GM18511 (cell line): Measurements from ENCODE around the gene DBI.

Experiments
- ATAC-seq: cut with Tn5 transposase; IDR thresholded peaks from one replicate; pipeline ENCODE4 v1.9.1; 2021; ENCODE audit warnings: mild to moderate bottlenecking, moderate library complexity; ENCODE audit not compliant: unreplicated experiment

Gene DBI

DNA sequence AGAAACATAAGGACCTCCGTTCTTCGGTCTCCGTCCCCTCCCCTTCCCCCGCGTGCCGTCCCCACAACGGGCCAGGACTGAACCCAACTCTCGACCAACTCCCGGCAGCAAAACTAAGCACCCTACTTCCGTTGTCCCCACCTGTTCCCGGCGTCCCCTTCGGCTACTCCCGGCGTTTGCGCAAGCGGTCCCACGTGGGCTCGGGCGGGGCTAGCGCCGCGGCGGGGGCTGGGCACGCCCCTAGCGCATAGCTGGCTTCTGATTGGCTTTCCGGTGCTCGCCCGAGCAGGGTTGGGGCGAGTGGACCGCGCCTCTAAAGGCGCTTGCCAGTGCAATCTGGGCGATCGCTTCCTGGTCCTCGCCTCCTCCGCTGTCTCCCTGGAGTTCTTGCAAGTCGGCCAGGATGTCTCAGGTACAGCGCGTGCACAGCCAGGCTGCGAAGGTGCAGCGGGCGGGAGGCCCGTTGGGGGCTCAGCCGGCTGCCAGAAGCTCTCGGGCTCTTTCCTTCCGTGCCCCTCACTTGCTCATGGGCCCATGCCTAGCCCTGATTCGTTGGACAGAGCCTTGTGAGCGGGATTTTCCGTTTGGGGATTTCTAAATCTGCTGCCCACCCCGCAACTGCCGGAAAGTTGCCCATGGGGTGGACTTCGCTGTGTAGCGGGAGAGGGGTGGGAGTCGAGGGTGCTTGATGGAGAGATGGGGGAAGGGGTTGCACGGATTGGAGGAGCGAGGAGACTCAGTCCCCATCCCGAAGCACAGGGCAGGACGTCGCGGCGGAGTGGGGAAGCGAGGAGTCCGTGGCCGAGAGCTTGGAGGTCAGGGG lies at the start of gene DBI, which contains the start of gene C2orf76:
DBI (plus strand) TSS at position 329 of the 823 bp plus-strand sequence; CDS start at position 404, 75 bp downstream.
C2orf76 (minus strand) TSS at position 186 of the 823 bp plus-strand sequence. CDS start 26,875 bp downstream, outside the sequence.
- peak; percentile 94 for ATAC-seq

- no peak for ATAC-seq
Measured at GRCh38 chr2:119317554-119317953, 49.2 kb upstream of the DBI start.

DNA sequence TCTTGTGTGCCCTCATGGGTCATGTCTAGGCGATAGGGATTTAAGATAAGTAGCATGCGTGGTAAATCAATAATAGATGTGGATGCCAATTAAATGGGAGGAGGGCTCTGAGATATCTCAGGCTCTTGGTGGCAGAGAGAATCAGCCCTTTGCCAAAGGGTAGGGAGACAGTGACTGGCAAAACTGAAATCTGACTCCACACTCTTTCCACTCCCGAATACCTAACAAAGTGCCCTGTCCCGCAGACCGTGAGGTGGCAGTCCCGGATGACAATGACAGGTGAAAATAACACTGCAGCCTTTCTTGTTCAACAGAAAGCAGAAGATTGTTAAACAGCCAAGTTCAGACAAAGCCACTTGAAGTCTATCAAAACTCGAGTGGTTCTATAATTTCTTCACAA lies 47.2 kb upstream of the DBI start:
- ATAC-seq: no peak

DNA sequence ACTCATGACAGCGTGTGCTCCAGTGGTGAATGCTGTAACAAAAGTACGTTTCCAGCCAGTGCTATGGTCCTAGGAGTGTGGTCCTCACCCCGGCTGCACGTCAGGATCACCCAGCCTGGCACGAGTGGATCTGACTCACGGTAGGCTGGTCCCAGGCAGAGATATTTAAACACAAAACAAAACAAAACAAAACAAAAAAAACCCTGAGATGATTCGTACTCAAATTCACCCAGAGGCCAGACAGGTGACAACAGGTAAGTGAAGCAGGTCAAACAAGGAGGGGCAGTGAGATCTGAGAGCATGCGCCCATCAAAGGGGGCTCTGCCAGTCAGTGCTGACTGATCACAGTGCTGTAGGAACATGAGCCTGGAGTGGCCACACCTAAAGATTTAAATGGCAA lies 43.3 kb upstream of the DBI start:
- ATAC-seq: no peak

DNA sequence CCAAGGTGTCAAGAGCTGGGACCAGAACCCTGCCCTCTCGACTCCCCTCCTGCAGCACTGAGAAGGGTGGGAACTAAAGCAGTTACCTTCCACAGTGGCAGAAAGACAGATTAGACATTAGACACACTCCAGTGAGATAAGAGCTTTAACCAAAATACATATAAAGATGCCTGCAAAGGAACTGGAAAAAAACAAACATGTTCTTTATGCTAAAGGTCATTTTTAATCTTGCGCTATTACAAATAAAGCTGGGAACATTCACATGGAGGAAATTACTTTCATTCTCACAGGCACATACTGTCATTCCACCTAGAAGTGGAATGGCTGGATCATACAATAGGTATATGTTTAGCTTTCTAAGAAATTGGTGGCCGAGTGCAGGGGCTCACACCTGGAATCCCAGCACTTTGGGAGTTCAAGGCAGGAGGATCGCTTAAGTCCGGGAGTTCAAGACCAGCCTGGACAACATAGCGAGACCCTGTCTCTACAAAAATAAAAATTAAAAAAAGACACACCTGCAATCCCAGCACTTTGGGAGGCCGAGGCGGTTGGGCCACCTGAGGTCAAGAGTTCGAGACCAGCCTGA lies 42.0 kb upstream of the DBI start:
- no peak for ATAC-seq

DNA sequence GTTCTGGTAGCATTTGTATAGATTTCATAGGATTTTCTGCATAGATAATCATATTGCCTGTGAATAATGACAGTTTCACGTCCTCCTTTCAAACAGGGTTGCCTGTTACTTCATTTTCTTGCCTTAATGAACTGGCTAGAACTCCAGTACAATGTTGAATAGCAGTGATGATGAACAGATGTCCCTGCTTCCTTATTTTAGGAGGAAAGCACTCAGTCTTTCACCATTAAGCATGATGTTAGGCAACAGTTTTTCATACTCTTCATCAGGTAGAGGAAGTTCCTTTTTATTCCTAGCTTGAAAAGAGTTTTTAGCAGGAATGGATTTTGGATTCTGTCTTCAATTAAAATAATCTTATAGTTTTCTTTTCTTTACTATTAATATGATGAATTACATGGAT lies 39.8 kb upstream of the DBI start:
- ATAC-seq: no peak

DNA sequence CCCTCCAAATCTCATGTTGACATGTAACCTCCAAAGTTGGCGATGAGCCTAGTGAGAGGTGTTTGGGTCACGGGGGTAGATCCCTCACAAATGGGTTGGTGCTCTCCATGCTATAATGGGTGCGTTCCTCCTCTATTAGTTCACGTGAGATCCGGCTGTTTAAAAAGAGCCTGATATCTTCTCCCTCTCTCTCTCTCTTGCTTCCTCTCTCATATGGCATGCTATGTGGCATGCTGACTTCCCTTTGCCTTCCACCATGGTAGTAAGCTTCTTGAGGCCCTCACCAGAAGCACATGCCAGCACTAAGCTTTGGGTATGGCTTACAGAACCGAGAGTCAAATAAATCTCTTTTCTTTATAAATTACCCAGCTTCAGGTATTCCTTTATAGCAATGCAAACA lies 39.3 kb upstream of the DBI start:
- no peak for ATAC-seq

GRCh38 chr2:119332953-119333352 lies 33.8 kb upstream of the DBI start:
- no peak for ATAC-seq

DNA sequence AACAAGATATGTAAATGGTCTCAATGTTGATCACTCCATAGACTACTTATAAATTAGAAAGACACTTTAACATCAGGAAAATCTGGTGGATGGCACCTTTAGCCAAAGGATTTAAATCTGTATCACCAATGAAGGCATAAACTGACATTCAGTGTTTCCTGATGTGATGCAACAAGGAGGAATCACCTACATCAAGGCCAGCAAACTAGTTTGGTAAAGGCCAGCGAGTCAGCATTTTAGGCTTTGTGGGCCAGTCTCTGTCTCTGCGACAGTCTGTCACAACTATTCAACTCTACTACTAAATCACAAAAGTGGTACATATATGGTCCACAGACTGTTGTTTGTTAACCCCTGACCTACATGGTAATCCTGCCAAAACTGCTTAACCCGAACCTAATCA lies 33.4 kb upstream of the DBI start:
- no peak for ATAC-seq

GRCh38 chr2:119333833-119334232 lies 32.9 kb upstream of the DBI start:
- ATAC-seq: no peak

GRCh38 chr2:119337749-119338148 lies 29.0 kb upstream of the DBI start:
- no peak for ATAC-seq

GRCh38 chr2:119338272-119338671 lies 28.5 kb upstream of the DBI start:
- no peak for ATAC-seq

DNA sequence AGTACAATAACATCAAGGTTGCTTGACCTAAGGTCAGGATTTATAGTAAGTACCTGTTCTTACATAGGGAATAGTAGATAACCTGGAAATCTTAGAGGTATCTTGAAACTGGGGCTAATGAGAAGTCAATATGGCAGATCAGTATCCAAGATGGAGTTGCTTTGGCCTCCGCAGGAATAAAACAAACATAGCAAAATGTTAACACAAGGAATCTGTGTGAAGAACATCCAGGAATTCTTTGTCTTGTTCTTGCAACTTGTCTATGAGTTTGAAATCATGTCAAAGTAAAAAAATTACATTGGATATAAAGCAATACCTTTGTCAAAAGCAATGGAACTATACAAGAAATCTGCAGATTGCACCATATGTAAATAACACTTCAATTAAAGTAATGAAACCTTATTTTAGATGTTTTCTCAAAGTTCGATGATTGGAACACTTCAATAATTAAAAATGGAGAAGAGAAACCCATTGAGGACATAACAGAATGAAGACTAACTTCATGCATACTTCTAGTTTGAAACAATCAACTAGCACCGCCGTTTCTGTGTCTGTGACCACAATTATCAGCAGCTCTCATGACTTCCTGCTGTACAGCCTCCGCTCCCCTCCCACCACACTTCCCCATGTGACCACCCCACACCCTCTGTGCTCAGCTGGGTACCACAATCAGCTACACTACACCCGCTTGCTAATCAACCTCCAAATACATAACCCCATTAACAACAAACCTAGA lies 27.8 kb upstream of the DBI start:
- peak; percentile 100 for ATAC-seq

- ATAC-seq: no peak
Measured at GRCh38 chr2:119339562-119339923, 27.2 kb upstream of the DBI start.

GRCh38 chr2:119341684-119342083 lies 25.1 kb upstream of the DBI start:
- no peak for ATAC-seq

GRCh38 chr2:119349289-119349688 lies 17.5 kb upstream of the DBI start:
- no peak for ATAC-seq

- no peak for ATAC-seq
Measured at GRCh38 chr2:119350311-119350998, 16.3 kb upstream of the DBI start.

GRCh38 chr2:119352357-119352756 lies 14.4 kb upstream of the DBI start:
- peak; percentile 95 for ATAC-seq

GRCh38 chr2:119354860-119355259 lies 11.9 kb upstream of the DBI start:
- no peak for ATAC-seq

DNA sequence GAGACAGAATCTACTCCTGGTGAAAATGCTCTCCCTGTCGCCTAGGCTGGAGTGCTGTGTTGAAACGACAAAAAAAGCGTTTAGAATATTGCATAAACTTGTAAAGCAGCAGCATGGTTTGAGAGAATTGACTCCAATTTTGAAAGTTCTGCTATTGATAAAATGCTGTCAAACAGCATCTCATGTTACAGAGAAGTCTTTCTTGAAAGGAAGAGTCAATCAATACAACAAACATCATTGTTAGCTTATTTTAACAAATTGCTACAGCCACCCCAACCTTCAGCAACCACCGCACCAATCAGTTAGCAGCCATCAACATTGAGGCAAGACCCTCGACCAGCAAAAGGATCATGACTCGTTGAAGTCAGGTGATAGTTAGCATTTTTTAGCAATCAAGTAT lies 7.0 kb upstream of the DBI start:
- ATAC-seq: no peak

- no peak for ATAC-seq
Measured at GRCh38 chr2:119360423-119360966, 6.3 kb upstream of the DBI start.
